GM19468 (cell line): Measurements from ENCODE around the gene CDH16.
"Not testable (repeated sequence)": the region's sequence is repeated elsewhere in the genome, so short reads cannot be mapped to it uniquely, and the experiment has no call there.

Source experiments
- ATAC-seq: cut with Tn5 transposase; IDR thresholded peaks from one replicate; pipeline ENCODE4 v1.9.1; 2021; ENCODE audit warnings: mild to moderate bottlenecking, moderate library complexity, moderate number of reproducible peaks; ENCODE audit not compliant: unreplicated experiment; ENCODE audit errors: extremely low read depth

CDH16 gene

GRCh38 chr16:66899310-66899944, 19.3 kb downstream of the CDH16 start:
- ATAC-seq: no peak

DNA sequence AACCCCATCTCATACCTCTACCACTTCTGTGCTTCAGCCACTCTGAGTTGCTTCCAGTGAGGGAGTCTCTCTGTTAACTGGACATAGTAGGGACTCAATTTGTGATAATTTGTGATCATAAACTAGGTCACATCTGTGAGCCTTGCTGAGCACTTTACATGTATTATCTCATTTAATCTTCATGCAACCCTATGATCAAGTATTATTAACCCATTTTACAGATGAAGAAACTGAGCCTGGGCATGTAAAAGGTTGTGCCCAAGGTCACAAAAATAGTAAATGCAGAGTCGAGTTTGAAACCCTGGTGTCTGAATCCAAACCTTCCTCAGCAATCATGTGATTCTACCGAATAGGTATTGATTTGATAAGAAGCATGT, 19.8 kb downstream of the CDH16 start:
- no peak for ATAC-seq

- no peak for ATAC-seq
Observed at GRCh38 chr16:66898207-66898606, 20.5 kb downstream of the CDH16 start.

DNA sequence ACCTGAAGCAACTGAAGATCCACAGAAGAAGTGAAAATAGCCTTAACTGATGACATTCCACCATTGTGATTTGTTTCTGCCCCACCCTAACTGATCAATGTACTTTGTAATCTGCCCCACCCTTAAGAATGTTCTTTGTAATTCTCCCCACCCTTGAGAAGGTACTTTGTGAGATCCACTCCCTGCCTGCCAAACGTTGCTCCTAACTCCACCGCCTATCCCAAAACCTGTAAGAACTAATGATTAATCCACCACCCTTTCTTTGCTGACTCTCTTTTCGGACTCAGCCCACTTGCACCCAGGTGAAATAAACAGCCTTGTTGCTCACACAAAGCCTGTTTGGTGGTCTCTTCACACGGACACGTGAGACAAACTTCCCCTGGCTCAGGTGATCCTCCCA, 22.0 kb downstream of the CDH16 start:
- ATAC-seq: not testable (repeated sequence)

DNA sequence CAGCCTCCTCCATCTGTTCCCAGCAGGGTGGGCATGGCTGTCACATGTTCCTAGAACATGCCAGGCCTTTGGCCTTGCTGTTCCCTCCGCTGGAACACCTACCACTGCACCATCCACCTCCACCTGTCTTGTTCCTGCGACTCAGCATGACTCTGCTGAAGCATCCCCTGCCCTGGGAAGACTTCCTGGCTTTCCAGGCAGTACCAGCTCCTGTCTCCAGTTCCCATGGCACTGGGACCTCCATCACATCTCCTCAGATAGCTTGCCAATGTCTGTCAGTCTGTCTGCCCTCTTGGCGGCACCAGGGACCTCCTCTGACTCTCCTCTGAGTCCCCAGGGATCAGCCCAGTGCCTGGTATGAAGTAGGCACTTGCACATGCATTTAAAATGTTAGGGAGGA, 22.7 kb downstream of the CDH16 start:
- no peak for ATAC-seq

GRCh38 chr16:66895689-66895979, 23.1 kb downstream of the CDH16 start:
- ATAC-seq: no peak

GRCh38 chr16:66894948-66895688, 23.6 kb downstream of the CDH16 start:
- peak; percentile 66 for ATAC-seq

DNA sequence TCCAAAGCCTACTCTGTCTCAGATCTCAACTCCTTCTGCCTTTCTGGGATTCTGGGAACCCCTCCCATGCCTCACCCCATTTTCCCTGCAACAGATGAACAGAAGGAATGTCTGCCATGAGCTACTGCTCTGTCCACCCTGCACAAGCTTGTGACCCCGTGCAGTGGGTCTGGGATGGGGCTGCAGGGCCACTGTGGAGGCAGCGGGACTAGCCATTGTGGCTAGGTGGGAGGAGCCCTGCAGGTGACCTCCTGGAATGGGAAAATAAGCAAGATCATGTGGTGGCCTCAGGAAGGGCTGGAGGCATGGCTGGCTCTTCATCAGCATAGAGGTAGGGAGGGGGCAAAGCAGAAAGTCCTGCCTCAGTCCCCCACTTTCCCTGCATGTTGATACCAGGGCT, 24.6 kb downstream of the CDH16 start:
- ATAC-seq: no peak

DNA sequence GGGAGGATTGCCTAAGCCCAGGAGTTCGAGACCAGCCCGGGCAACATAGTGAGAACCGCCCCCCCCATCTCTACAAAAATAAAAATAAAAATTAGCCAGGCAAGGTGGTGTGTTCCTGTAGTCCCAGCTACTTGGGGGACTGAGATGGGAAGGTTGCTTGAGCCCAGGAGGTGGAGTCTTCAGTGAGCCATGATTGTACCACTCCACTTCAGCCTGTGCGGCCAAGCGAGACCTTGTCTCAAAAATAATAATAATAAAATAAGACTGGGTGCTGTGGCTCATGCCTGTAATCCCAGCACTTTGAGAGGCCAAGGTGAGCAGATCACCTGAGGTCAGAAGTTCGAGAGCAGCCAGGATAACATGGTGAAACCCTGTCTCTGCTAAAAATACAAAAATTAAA, 26.9 kb downstream of the CDH16 start:
- no peak for ATAC-seq

GRCh38 chr16:66891360-66891759, 27.3 kb downstream of the CDH16 start:
- no peak for ATAC-seq

DNA sequence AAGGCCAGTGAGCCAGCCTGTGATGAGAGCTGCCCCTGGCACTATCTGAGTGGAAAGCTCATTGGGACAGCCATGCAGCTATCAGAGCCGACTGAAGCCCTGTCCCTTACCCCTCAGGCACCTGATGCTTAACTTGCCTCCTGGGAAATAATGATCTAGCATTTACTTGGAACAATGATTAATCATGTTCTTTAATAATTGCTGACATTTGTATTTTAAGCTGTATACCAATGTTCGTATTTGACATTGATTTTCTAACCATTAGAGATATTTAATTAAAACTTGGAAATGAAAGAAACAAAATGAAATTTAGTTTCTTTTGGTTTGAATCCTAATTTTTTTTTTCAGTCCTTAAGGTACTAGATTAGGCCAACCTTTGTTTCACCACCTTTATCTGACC, 27.9 kb downstream of the CDH16 start:
- no peak for ATAC-seq

GRCh38 chr16:66889622-66890021, 29.1 kb downstream of the CDH16 start:
- no peak for ATAC-seq

GRCh38 chr16:66888647-66889615, 29.8 kb downstream of the CDH16 start:
- no peak for ATAC-seq

- no peak for ATAC-seq
Observed at GRCh38 chr16:66886914-66887313, 31.8 kb downstream of the CDH16 start.

- ATAC-seq: no peak
Observed at GRCh38 chr16:66886321-66886720, 32.4 kb downstream of the CDH16 start.

DNA sequence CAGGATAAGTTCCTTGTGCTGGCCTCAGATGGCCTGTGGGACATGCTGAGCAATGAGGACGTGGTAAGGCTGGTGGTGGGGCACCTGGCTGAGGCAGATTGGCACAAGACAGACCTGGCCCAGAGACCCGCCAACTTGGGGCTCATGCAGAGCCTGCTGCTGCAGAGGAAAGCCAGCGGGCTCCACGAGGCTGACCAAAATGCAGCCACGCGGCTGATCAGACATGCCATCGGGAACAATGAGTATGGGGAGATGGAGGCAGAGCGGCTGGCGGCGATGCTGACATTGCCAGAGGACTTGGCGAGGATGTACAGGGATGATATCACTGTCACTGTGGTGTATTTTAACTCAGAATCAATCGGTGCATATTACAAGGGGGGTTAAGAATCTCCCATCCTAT, 33.2 kb downstream of the CDH16 start:
- no peak for ATAC-seq

- no peak for ATAC-seq
Observed at GRCh38 chr16:66882702-66883101, 36.0 kb downstream of the CDH16 start.

DNA sequence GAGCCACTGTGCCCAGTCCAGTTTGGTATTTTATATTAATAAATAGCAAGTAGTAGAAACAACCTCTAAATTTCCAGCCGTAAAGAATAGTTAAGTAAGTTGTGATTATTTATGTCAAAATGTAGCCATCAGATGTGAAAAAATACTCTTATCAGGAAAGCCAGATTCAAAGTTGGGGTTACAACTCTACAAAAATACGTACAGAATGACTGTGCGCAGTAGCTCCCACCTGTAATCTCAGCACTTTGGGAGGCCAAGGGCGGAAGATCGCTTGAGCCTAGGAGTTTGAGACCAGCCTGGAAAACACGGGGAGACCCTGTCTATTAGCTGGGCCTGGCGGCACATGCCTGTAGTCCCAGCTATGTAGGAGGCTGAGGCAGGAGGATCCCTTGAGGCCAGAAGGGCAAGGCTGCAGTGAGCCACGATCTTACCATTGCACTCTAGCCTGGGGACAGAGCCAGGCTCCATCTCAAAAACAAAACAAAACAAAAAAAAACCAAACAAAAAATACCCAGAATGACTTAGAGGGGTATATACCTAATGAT, 36.6 kb downstream of the CDH16 start:
- ATAC-seq: no peak

- ATAC-seq: no peak
Observed at GRCh38 chr16:66881560-66881959, 37.1 kb downstream of the CDH16 start.

DNA sequence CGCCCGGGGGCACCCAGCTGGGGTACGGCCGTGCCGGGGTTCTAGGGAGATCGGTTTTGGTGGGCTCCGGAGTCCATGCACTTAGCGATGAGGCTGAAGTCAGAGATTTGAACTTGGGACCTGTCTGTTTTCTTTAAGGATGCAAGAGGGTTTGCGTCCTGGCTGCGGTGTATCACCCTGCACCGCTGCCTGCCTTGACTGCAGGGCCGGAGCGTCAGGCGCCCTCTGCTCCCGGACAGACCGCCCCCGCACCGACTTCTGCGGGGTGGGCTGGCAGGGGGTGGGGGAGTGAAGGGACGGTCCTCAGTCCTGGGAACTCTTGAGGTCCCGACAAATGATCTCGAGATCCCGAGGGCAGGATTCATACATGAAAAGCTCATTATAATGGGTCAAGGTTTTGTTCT, 37.7 kb downstream of the CDH16 start:
- no peak for ATAC-seq
